Measurements from ENCODE around the gene ARHGDIG.

DNA sequence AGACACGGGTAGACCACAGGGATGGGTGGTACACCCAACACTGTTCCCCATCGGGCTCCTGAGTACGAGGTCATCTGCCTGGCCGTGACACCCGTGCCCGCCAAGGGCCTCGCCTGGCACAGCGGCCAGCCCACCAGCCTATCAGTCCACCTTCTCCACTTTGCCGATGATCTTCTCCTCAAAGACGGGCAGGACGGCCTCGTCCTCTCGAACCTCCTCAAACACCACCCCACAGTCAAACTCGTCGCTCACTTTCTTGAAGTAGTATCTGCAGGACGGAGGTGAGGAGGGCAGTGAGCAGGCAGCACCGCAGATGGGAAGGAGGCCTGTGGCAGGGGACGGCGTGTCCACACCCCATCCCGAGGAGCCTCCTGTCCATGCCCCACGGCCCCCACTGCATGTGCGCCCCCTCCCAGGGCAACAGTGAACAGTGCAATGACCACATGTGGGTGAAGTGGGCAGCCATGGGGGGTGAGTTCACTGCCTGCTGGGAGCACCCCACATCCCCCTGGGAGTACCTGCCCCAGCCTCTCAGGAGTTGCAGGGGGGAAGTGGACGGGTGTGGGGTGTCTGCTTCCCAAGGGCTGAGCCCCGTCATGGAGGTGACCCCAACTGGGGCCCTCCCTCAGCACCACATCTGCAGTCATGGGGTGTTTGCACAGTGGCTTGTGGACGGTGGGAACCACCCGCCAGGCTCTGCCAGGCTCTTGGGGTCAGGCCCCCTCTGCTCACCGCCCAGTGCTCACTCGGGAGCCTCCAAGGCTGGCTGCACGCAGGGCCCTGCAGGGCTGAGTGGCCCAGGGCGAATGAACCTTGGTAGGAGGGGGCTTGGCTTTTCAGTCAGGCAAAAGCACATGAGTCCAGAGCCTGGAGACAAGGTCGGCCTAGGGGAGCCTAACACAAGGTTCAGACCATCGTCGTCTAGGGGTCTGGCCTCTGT, 7.9 kb downstream of the ARHGDIG start:
- TF ChIP-seq POLR2A (IDR thresholded peaks at IDR 0.05; ENCODE audit: low read length) (no peak), GATA1 (IDR thresholded peaks at IDR 0.05; ENCODE audit: low read depth, low read length) (no peak)
